ENCODE data around the gene TROAP.
"Not testable (repeated sequence)": the region's sequence is repeated elsewhere in the genome, so short reads cannot be mapped to it uniquely, and the experiment has no call there.

TROAP gene

GRCh38 chr12:49314811-49315210, 8.2 kb upstream of the TROAP start:
- no peak for TF ChIP-seq SUZ12 (IDR thresholded peaks at IDR 0.05)
- no peak for TF ChIP-seq BHLHE40 (IDR thresholded peaks at IDR 0.05; ENCODE audit: borderline replicate concordance)
- TF ChIP-seq FOXA1 (IDR thresholded peaks at IDR 0.05), result no peak
- no peak for TF ChIP-seq ZNF384 (IDR thresholded peaks at IDR 0.05)
- TF ChIP-seq ELF4 (IDR thresholded peaks at IDR 0.05), result no peak
- no peak for TF ChIP-seq L3MBTL2 (conservative IDR thresholded peaks at IDR 0.05)
- TF ChIP-seq ARNT (IDR thresholded peaks at IDR 0.05), result no peak
- POLR2A ChIA-PET, result interaction anchor here (1.2 kb wide), 1 partner anchor 9 kb away, joined by 3 read pairs; the partner anchor contains the start of gene TROAP
- CTCF ChIA-PET, result no interaction called here

GRCh38 chr12:49317118-49317517, 5.9 kb upstream of the TROAP start:
- DNase-seq (ENCODE audit: extremely low spot score); CTCF ChIA-PET; POLR2A ChIA-PET: not testable (repeated sequence)

More at GRCh38 chr12:49314811-49315210, 8.2 kb upstream of the TROAP start:
- DNase-seq (ENCODE audit: extremely low spot score), result no peak

GRCh38 chr12:49320411-49321103, 2.5 kb upstream of the TROAP start:
- CTCF ChIA-PET, result interaction anchor here (0.9 to 5.6 kb wide), 2 partner anchors 22 to 27 kb away, joined by 4 to 42 read pairs; no protein-coding TSS in a partner anchor
- POLR2A ChIA-PET; DNase-seq (ENCODE audit: extremely low spot score): not testable (repeated sequence)

- peak; percentile 49; the same call in 1 of the 2 replicates for TF ChIP-seq L3MBTL2 (conservative IDR thresholded peaks at IDR 0.05)
- TF ChIP-seq NFRKB (IDR thresholded peaks at IDR 0.05), result no peak
- TF ChIP-seq FOXM1 (IDR thresholded peaks at IDR 0.05; ENCODE audit: borderline replicate concordance), result no peak
- POLR2A ChIA-PET, result interaction anchor here (0.7 to 3.1 kb wide), 23 partner anchors 9 to 380 kb away, joined by 3 to 68 read pairs (median 11); partner anchors contain the start of genes C1QL4, DNAJC22, PRPH and SPATS2
- CTCF ChIA-PET, result interaction anchor here (0.6 to 5.6 kb wide), 10 partner anchors 9 to 56 kb away, joined by 3 to 42 read pairs (median 5); partner anchors contain the start of gene DNAJC22
- DNase-seq (ENCODE audit: extremely low spot score), result no peak
Observed at GRCh38 chr12:49322367-49322707, 718 bp upstream of the TROAP start.

- CTCF ChIA-PET, result interaction anchor here (0.5 to 5.6 kb wide), 8 partner anchors 8 to 35 kb away, joined by 3 to 42 read pairs (median 6); partner anchors contain the start of gene PRPH
- DNase-seq (ENCODE audit: extremely low spot score), result no peak
- POLR2A ChIA-PET, result interaction anchor here (0.7 to 3.1 kb wide), 19 partner anchors 8 to 379 kb away, joined by 3 to 68 read pairs (median 13); partner anchors contain the start of genes C1QL4, DNAJC22, PRPH and SPATS2
- TF ChIP-seq SP1 (IDR thresholded peaks at IDR 0.05) (no peak), NFRKB (IDR thresholded peaks at IDR 0.05) (no peak), FOXM1 (IDR thresholded peaks at IDR 0.05; ENCODE audit: borderline replicate concordance) (no peak), HDGF (IDR thresholded peaks at IDR 0.05; ENCODE audit: borderline replicate concordance) (no peak), ARNT (IDR thresholded peaks at IDR 0.05) (no peak), FOXK2 (IDR thresholded peaks at IDR 0.05) (no peak), BHLHE40 (IDR thresholded peaks at IDR 0.05; ENCODE audit: borderline replicate concordance) (no peak), FOXA1 (IDR thresholded peaks at IDR 0.05) (no peak), ZNF384 (IDR thresholded peaks at IDR 0.05) (no peak), SUZ12 (IDR thresholded peaks at IDR 0.05) (no peak), LEF1 (IDR thresholded peaks at IDR 0.05; ENCODE audit: borderline replicate concordance) (no peak), L3MBTL2 (conservative IDR thresholded peaks at IDR 0.05) (no peak)
Observed at GRCh38 chr12:49323524-49324097, 556 bp downstream of the TROAP start.

GRCh38 chr12:49325606-49326005, 2.6 kb downstream of the TROAP start:
- CTCF ChIA-PET, result interaction anchor here (5.6 kb wide), 1 partner anchor 17 kb away, joined by 42 read pairs; no protein-coding TSS in a partner anchor

GRCh38 chr12:49327368-49327767, 4.3 kb downstream of the TROAP start:
- no peak for DNase-seq (ENCODE audit: extremely low spot score)
- ChIA-PET POLR2A (no interaction called here), CTCF (no interaction called here)
- TF ChIP-seq PKNOX1 (IDR thresholded peaks at IDR 0.05) (no peak), ZNF384 (IDR thresholded peaks at IDR 0.05) (no peak), NFRKB (IDR thresholded peaks at IDR 0.05) (no peak), CTBP1 (IDR thresholded peaks at IDR 0.05; ENCODE audit: borderline replicate concordance) (no peak), SP1 (IDR thresholded peaks at IDR 0.05) (no peak), LEF1 (IDR thresholded peaks at IDR 0.05; ENCODE audit: borderline replicate concordance) (no peak), L3MBTL2 (conservative IDR thresholded peaks at IDR 0.05) (no peak), BHLHE40 (IDR thresholded peaks at IDR 0.05; ENCODE audit: borderline replicate concordance) (no peak)

More at GRCh38 chr12:49325606-49326005, 2.6 kb downstream of the TROAP start:
- TF ChIP-seq BHLHE40 (IDR thresholded peaks at IDR 0.05; ENCODE audit: borderline replicate concordance) (no peak), HDGF (IDR thresholded peaks at IDR 0.05; ENCODE audit: borderline replicate concordance) (no peak), TARDBP (IDR thresholded peaks at IDR 0.05) (no peak), LEF1 (IDR thresholded peaks at IDR 0.05; ENCODE audit: borderline replicate concordance) (no peak), ELF4 (IDR thresholded peaks at IDR 0.05) (no peak), ZNF384 (IDR thresholded peaks at IDR 0.05) (no peak), PKNOX1 (IDR thresholded peaks at IDR 0.05) (no peak), FOXA1 (IDR thresholded peaks at IDR 0.05) (no peak), SP1 (IDR thresholded peaks at IDR 0.05) (no peak), FOXM1 (IDR thresholded peaks at IDR 0.05; ENCODE audit: borderline replicate concordance) (no peak)
- POLR2A ChIA-PET, result interaction anchor here (1.8 kb wide), 1 partner anchor 17 kb away, joined by 5 read pairs; no protein-coding TSS in a partner anchor
- DNase-seq (ENCODE audit: extremely low spot score), result no peak
